ENCODE measurements around the gene ZFYVE26.
"Not testable (repeated sequence)": the region's sequence is repeated elsewhere in the genome, so short reads cannot be mapped to it uniquely, and the experiment has no call there.

The ZFYVE26 gene

DNA sequence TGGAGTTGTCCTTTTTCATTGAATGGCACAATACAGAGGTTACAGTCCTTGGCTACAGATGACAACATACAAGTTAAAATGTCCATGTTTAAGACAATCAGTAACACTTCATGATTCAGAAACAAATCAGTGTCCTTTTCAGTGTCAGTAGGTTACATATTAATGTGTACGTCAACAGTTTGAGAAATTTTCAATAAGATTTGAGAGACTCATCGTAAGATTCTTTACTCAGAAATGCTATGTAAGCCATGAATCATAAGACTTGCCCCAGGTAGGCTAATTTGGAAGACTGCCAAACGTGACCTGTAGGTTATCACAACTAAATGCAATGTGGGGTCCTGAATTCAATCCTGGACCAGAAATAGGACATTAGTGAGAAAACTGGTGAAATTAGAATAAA lies 111.2 kb downstream of the ZFYVE26 start:
- DNase-seq (ENCODE audit: low read depth in 3 of 3), result no peak

DNA sequence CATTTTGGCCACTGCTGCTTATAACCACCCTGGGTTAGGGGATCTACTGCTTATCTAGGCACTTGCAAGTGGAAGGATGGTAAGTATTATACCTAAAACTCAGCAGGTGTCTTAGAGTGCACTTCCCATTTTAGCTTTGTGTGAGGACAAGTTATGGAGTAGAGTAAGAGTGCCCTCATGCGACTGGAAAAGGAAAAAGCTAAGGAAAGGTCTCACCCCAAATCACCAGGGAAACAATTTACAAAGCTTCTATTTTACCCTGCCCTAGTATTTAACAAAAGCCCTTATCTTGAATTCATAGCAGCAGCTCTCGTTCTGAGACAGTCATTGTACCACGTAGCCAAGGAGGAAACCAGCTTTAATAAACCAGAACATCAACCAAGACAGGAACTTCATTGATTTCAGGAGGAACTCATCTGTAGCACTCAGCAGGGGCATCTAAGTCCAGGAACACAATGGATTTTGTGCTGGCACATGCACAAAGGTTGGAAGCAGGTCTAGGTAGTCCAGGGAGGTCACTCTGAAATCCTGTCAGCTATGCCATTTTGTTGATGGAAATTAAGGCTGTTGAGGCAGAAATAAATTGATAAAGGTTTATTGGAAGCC lies 111.8 kb downstream of the ZFYVE26 start:
- peak in 1 of 3 donors; percentile 14 for DNase-seq (ENCODE audit: low read depth in 3 of 3)

DNA sequence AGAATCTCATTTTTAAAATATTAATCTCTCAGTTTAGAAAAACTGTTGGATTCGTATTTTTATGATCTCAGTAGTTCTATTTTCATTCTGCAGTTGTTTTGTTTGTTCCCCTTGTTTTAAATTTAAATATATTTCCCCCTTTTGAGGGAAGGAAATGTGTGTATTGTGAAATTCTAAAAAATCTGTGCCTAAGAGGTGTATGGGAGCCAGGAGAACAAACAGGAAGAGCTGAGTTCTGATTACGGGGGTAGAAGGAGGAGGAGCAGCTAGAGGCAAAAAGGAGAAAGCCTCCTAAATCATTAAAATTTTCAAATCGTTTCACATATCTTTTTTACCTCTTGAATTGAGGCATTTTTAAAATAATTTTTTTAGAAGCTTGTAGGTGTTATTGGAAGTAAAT lies 112.4 kb downstream of the ZFYVE26 start:
- no peak for DNase-seq (ENCODE audit: low read depth in 3 of 3)

DNA sequence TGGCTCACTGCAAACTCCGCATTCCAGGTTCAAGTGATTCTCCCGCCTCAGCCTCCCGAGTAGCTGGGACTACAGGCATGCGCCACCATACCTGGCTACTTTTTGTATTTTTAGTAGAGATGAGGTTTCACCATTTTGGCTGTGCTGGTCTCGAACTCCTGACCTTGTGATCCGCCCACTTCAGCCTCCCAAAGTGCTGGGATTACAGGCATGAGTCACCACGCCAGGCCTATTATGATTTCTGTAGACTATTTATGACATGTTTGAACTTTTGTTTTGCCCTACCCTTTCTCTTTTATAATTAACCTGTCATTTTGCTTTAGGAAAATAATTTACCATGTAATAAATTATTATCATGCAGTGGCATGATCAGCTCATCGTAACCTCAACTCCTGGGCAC lies 114.9 kb downstream of the ZFYVE26 start, which contains the start of gene RDH12:
Gene RDH12 (plus strand): TSS at position 395 of the 400 bp plus-strand sequence. CDS start 20,757 bp downstream, outside the sequence.
- not testable (repeated sequence) for DNase-seq (ENCODE audit: low read depth in 3 of 3)

DNA sequence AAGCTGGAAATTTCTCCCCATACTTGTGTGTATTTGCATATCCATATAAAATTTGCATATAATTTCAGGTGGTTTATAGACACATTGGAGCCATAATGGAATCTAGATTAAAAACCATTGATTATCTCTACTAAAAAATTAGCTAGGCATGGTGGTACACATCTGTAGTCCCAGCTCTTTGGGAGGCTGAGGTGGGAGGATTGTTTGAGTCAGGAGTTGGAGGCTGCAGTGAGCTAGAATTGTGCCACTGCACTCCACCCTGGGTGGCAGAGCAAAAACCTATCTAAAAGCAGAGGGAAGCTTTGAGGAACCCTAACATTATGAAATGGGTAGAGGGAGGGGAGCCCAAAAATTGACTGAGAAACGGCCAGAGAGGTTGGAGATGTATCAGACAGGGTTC lies 118.2 kb downstream of the ZFYVE26 start:
- DNase-seq (ENCODE audit: low read depth in 3 of 3), result no peak

DNA sequence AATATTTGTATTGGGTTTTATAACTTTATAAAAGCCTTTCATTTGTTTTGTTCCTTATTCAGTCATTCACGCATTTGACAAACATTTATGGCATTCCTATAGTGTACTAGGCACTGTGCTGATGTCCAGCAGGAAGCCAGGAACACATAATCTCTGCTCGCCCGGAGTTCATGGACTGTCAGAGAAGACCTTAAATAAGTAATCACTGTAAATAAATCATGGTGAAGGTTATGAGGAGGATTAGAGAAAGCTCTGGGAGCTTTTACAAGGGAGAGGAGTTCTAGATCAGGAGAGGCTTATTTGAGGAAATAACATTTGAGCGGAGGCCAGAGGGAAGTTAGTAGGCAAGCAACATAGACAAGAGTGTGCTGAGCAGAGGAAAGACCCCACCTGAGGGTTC lies 119.4 kb downstream of the ZFYVE26 start:
- no peak for DNase-seq (ENCODE audit: low read depth in 3 of 3)

All from stimulated activated CD4-positive, alpha-beta T cell treated with anti-CD3 and anti-CD28 coated beads, TNF-alpha, amount 100 ng/mL, for 48 hours (primary cell).